Measurements from ENCODE around the gene DDR1. TPM values are rescaled to one million over a fixed set of nuclear protein-coding genes. Genes with fewer than 3 reads are reported as not detected.

DDR1 gene
- total RNA-seq, 1 experiment from 2014 or later, result 230 TPM

DNA sequence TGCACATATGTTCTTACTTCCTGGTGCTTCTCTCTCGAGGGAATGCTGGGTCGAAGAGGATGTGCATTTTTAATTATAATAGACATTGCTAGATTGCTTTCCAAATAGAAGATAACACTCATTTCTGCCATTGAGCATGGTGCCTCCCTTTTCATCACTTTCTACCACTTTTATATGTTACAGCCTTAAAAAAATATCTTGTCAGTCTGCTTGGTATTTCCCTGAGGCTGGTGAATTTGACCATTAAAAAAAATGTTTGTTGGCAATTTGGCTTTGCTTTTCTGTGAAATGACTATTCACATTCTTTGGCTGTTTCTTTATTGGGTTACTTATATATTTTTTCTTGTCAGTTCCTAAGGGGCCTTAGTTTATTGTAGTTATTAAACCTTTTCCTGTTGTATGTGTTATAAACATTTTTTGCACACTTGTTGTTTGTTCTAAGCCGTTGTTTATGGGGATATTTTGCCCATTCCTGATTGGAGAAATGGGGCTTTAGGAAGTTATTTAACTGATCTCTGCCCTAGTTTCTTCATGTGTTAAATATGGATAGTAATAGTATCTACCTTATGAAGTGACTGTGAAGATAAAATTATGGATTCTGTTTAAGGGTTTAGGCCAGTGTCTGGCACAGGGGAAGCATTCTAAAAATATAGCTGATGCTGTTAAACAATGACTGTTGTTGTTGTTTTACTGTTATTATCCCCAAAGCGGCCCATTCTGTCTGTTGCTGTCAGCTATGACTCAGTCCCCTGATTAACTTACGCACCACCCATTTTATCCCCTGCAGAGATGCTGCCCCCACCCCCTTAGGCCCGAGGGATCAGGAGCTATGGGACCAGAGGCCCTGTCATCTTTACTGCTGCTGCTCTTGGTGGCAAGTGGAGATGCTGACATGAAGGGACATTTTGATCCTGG lies 3.8 kb downstream of the DDR1 start (continued):
- TF ChIP-seq, protein P1, sequence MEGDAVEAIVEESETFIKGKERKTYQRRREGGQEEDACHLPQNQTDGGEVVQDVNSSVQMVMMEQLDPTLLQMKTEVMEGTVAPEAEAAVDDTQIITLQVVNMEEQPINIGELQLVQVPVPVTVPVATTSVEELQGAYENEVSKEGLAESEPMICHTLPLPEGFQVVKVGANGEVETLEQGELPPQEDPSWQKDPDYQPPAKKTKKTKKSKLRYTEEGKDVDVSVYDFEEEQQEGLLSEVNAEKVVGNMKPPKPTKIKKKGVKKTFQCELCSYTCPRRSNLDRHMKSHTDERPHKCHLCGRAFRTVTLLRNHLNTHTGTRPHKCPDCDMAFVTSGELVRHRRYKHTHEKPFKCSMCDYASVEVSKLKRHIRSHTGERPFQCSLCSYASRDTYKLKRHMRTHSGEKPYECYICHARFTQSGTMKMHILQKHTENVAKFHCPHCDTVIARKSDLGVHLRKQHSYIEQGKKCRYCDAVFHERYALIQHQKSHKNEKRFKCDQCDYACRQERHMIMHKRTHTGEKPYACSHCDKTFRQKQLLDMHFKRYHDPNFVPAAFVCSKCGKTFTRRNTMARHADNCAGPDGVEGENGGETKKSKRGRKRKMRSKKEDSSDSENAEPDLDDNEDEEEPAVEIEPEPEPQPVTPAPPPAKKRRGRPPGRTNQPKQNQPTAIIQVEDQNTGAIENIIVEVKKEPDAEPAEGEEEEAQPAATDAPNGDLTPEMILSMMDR (IDR thresholded peaks at IDR 0.05), result no peak
- TF ChIP-seq NFE2L1 (CRISPR knock-in tag; IDR thresholded peaks at IDR 0.05) (no peak), NFATC4 (CRISPR knock-in tag; IDR thresholded peaks at IDR 0.05) (no peak), KAT7 (CRISPR knock-in tag; IDR thresholded peaks at IDR 0.05; ENCODE audit: borderline replicate concordance) (no peak), ATF1 (CRISPR knock-in tag; IDR thresholded peaks at IDR 0.05) (no peak)
- TF ChIP-seq, protein P2, sequence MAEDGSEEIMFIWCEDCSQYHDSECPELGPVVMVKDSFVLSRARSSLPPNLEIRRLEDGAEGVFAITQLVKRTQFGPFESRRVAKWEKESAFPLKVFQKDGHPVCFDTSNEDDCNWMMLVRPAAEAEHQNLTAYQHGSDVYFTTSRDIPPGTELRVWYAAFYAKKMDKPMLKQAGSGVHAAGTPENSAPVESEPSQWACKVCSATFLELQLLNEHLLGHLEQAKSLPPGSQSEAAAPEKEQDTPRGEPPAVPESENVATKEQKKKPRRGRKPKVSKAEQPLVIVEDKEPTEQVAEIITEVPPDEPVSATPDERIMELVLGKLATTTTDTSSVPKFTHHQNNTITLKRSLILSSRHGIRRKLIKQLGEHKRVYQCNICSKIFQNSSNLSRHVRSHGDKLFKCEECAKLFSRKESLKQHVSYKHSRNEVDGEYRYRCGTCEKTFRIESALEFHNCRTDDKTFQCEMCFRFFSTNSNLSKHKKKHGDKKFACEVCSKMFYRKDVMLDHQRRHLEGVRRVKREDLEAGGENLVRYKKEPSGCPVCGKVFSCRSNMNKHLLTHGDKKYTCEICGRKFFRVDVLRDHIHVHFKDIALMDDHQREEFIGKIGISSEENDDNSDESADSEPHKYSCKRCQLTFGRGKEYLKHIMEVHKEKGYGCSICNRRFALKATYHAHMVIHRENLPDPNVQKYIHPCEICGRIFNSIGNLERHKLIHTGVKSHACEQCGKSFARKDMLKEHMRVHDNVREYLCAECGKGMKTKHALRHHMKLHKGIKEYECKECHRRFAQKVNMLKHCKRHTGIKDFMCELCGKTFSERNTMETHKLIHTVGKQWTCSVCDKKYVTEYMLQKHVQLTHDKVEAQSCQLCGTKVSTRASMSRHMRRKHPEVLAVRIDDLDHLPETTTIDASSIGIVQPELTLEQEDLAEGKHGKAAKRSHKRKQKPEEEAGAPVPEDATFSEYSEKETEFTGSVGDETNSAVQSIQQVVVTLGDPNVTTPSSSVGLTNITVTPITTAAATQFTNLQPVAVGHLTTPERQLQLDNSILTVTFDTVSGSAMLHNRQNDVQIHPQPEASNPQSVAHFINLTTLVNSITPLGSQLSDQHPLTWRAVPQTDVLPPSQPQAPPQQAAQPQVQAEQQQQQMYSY (CRISPR knock-in tag; IDR thresholded peaks at IDR 0.05), result no peak

DNA sequence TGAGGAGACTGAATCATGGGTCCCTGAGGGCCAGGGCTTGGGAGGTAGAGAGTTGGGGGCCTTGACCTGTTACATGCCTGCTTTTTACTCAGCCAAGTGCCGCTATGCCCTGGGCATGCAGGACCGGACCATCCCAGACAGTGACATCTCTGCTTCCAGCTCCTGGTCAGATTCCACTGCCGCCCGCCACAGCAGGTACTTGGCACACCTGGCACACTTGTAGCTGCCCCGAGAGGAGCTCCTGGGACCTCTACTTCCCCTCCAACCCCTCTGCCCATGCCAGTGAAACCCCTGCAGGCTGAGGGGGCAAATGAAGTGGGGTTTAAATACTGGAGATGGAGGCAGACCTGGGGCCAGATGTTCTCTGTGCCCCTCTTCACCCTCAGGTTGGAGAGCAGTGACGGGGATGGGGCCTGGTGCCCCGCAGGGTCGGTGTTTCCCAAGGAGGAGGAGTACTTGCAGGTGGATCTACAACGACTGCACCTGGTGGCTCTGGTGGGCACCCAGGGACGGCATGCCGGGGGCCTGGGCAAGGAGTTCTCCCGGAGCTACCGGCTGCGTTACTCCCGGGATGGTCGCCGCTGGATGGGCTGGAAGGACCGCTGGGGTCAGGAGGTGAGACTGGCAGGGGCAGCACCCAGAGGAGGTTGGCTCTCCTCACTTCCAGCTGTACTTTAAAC lies 4.6 kb downstream of the DDR1 start:
- DNase-seq (ENCODE audit: low spot score), result peak; percentile 17

DNA sequence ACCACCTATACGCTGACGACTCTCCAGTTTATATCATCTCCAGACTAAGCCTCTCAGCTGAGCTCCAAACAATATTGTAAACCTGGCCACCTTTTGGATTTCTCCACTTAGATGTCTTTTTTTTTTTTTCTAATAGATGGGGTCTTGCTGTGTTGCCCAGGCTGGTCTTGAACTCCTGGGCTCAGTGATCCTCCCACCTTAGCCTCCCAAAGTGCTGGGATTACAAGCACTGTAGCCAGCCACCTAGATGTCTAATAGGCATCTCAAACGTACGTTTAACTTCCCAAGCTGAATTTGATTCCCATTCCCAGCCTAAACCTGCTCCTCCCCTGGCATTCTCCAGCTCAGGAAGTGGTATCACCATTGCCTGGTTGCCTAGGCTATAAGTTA lies 5.2 kb downstream of the DDR1 start:
- Mint-ChIP-seq H3K27ac (0 out of 2 replicates have a peak overlapping the region, but pooled peaks have one; percentile 71), H3K4me1 (peaks cover 47% of the 10 kb centered on the region), H3K27me3 (ENCODE audit: low read depth) (no peaks in the 10 kb centered on the region), H3K9me3 (no peaks in the 10 kb centered on the region), H3K36me3 (peaks cover 44% of the 10 kb centered on the region), H3K4me3 (no peak overlapping the region)
- DNase-seq (ENCODE audit: low spot score) (no peak), ATAC-seq (no peak)
- TF ChIP-seq, protein P3, sequence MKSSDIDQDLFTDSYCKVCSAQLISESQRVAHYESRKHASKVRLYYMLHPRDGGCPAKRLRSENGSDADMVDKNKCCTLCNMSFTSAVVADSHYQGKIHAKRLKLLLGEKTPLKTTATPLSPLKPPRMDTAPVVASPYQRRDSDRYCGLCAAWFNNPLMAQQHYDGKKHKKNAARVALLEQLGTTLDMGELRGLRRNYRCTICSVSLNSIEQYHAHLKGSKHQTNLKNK (CRISPR knock-in tag; IDR thresholded peaks at IDR 0.05), result no peak
- TF ChIP-seq, protein P4, sequence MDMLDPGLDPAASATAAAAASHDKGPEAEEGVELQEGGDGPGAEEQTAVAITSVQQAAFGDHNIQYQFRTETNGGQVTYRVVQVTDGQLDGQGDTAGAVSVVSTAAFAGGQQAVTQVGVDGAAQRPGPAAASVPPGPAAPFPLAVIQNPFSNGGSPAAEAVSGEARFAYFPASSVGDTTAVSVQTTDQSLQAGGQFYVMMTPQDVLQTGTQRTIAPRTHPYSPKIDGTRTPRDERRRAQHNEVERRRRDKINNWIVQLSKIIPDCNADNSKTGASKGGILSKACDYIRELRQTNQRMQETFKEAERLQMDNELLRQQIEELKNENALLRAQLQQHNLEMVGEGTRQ (CRISPR knock-in tag; IDR thresholded peaks at IDR 0.05), result no peak
- TF ChIP-seq HMGA2 (CRISPR knock-in tag; IDR thresholded peaks at IDR 0.05) (no peak), ZNF121 (CRISPR knock-in tag; IDR thresholded peaks at IDR 0.05) (peak; percentile 66; the same call in 1 of the 2 replicates), JAZF1 (CRISPR knock-in tag; IDR thresholded peaks at IDR 0.05) (no peak), ZNF671 (CRISPR knock-in tag; IDR thresholded peaks at IDR 0.05) (no peak)
- TF ChIP-seq, protein P5, sequence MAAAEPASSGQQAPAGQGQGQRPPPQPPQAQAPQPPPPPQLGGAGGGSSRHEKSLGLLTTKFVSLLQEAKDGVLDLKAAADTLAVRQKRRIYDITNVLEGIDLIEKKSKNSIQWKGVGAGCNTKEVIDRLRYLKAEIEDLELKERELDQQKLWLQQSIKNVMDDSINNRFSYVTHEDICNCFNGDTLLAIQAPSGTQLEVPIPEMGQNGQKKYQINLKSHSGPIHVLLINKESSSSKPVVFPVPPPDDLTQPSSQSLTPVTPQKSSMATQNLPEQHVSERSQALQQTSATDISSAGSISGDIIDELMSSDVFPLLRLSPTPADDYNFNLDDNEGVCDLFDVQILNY (CRISPR knock-in tag; IDR thresholded peaks at IDR 0.05), result no peak
- ChIA-PET POLR2A (interaction anchor here (0.7 kb wide), 1 partner anchor 46 kb away, joined by 6 read pairs; no protein-coding TSS in a partner anchor), CTCF (interaction anchor here (1.0 to 2.9 kb wide), 6 partner anchors 9 to 198 kb away, joined by 3 to 20 read pairs (median 4); no protein-coding TSS in a partner anchor)

More for the DNA sequence above, 4.6 kb downstream of the DDR1 start:
- peaks cover 38% of the 10 kb centered on the region for H3K36me3 Mint-ChIP-seq
- H3K9me3 Mint-ChIP-seq, result no peaks in the 10 kb centered on the region
- CTCF ChIA-PET, result interaction anchor here (1.0 to 2.9 kb wide), 5 partner anchors 8 to 199 kb away, joined by 3 to 20 read pairs (median 4); no protein-coding TSS in a partner anchor
- POLR2A ChIA-PET, result interaction anchor here (0.7 kb wide), 1 partner anchor 45 kb away, joined by 6 read pairs; no protein-coding TSS in a partner anchor
- H3K27ac Mint-ChIP-seq, result 0 out of 2 replicates have a peak overlapping the region, but pooled peaks have one; percentile 63
- TF ChIP-seq PRRX2 (CRISPR knock-in tag; IDR thresholded peaks at IDR 0.05) (no peak), ZNF396 (CRISPR knock-in tag; IDR thresholded peaks at IDR 0.05; ENCODE audit: borderline replicate concordance) (no peak)
- H3K4me1 Mint-ChIP-seq, result peaks cover 47% of the 10 kb centered on the region
- ATAC-seq, result no peak
- no peak overlapping the region for H3K4me3 Mint-ChIP-seq
- no peaks in the 10 kb centered on the region for H3K27me3 Mint-ChIP-seq (ENCODE audit: low read depth)
